Measurements from ENCODE around the gene POU5F1.
"Not testable (repeated sequence)": the region's sequence is repeated elsewhere in the genome, so short reads cannot be mapped to it uniquely, and the experiment has no call there.

The POU5F1 gene

DNA sequence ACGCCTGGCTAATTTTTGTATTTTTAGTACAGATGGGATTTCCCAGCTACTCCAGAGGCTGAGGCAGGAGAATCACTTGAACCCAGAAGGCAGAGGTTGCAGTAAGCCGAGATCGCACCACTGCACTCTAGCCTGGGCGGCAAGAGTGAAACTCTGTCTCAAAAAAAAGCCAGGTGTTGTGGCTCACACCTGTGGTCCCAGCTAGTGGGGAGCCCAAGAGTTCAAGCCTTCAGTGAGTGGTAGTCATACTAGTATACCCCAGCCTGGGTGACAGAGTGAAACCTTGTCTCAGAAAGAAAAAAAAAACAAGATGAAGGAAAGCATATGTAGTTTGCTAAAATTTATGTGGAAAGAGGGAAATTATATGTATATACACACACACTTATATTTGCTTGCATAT is 20.0 kb upstream of the POU5F1 start:
- no peak for DNase-seq (ENCODE audit: low read depth)

- not testable (repeated sequence) for DNase-seq (ENCODE audit: low read depth)
Measured at GRCh38 chr6:31189223-31189622, 18.7 kb upstream of the POU5F1 start.

GRCh38 chr6:31187780-31188194 is 17.3 kb upstream of the POU5F1 start:
- DNase-seq (ENCODE audit: low read depth) = no peak

GRCh38 chr6:31186052-31186734 is 15.7 kb upstream of the POU5F1 start:
- DNase-seq (ENCODE audit: low read depth) = no peak

GRCh38 chr6:31185695-31186051 is 15.2 kb upstream of the POU5F1 start:
- DNase-seq (ENCODE audit: low read depth) = not testable (repeated sequence)

- DNase-seq (ENCODE audit: low read depth) = not testable (repeated sequence)
Measured at GRCh38 chr6:31183859-31184258, 13.4 kb upstream of the POU5F1 start.

GRCh38 chr6:31183287-31183686 is 12.8 kb upstream of the POU5F1 start:
- DNase-seq (ENCODE audit: low read depth) = not testable (repeated sequence)

DNA sequence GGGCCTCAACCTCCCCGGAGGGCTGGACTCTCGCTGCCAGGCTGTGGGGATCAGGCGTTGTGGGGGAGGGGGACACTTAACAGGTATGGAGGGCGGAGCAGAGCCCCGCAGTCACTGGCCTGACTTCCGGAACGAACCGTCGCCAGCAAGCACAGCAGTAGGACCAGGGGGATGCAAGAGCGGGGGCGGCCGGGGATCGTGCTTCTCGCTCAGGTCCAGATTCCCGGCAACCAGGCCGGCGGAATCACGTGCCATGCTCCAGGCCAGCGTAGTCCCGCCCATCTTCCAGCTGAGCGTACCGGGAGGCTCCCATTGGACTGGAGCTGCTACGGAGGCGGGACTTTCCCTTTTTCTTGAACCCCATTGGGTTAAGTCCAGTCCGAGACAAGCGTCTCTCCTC is 10.0 kb upstream of the POU5F1 start:
- DNase-seq (ENCODE audit: low read depth) = no peak

DNA sequence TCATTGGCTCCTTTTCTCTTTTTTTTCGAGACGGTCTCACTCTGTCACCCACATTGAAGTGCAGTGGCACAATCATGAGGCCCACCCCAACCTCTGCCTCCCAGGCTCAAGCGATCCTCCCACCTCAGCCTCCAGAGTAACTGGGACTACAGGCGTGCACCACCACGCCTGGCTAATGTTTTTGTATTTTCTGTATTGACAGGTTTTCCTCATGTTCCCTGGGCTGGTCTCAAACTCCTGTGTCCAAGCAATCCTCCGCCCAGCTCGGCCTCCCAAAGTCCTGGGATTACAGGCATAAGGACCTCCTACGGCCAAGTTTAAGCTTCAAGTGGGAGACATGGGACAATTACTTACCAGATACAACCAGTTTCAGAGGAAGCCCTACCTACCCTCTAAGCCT is 9.4 kb upstream of the POU5F1 start:
- DNase-seq (ENCODE audit: low read depth) = no peak

GRCh38 chr6:31179042-31179386 is 8.5 kb upstream of the POU5F1 start:
- DNase-seq (ENCODE audit: low read depth) = no peak

DNA sequence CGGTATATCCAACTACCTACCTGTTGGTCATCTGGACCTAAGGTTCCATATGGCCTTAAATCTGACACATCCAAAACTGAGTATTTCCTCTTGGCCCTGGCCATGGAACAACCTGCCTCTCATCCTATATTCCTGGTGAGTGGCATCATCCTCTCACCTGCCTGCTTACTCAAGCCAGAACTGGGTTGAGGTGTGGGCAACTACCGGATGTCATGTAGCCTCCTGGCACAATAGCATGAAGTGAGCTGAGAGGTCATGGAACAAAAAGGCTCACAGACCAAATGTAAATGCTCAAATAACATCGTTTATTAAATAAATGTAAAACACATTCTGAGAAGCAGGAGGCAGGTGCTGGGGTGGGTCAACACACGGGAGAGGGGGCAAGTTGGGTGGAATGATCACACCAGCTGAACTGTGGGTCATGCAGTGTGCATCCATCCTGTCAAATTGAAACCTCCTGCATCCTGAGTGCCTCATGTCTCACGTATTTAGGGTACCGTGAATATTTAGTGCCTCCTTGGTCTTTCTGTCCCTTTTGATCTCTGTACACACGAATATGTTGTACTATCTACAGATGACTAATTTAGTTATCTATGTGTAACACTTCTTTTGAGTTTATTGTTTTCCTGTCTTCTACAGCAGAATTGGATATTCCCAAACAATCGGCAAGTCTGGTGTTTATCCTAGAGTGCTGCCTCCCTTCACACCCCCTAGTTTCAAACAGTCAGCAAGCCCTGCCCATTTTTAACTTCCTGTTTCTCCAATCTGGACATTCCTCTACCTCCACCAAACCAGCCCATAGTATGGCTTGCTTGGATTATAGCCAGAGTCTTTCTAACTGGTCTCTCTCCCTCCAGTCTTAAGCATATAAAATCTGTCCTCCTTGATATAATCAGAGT is 7.9 kb upstream of the POU5F1 start:
- no peak for DNase-seq (ENCODE audit: low read depth)

DNA sequence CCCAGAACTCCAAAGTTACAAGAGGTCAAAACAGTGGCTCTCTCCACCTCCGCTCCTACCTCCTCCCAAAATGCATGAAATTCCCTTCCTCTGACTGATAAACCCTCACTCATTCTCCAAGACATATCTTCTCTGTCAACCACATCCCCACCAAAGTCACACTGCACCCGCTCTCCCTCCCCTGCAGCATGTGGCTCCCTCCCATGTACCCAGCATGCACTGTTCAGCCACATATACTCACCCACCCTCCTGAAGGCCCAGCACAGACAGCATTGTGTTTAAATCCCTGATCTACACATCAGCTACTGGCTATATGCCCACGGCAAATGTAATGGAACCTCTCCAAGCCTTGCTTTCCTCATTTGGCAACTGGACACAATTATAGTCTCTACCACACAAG is 5.5 kb upstream of the POU5F1 start:
- DNase-seq (ENCODE audit: low read depth) = no peak

- no peak for DNase-seq (ENCODE audit: low read depth)
Measured at GRCh38 chr6:31174378-31174777, 3.9 kb upstream of the POU5F1 start.

DNA sequence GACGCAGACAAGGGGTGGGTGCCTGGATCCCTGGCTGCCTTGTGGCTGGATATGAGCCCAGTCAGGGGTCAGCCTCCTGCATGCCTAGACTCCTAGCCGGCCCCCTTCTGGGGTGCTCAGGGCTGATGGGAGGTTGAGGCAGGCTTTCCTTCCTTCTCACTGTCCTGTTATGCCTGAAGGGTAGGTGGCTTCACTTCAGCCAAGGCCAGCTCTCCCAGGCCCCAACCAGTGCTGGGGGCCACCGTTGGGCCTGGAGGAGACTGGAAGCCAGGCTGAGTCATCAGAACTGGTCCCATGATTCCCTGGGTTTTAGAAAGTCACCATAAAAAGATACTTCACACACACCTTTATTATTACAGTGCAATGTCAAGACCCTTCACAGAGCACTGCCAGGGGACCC is 2.9 kb upstream of the POU5F1 start:
- no peak for DNase-seq (ENCODE audit: low read depth)

DNA sequence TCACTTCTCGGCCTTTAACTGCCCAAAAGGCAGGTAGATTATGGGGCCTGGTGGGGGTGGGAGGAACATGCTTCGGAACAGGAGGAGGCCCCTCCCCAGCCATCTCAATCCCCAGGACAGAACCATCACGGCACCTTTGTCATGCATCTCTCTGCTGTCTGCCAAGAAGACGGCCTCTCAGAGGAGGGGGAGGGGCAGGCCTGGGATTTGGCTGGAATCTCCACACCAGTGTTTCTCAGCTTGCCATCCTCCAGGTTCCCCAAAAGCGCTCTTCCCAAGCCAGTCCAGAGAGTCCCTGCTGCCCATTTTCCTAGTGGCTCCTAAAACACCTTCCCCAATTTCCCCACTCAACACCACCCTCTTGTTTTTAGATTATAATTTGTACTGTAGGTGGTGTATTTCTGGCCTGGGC is 2.5 kb upstream of the POU5F1 start:
- DNase-seq (ENCODE audit: low read depth) = no peak

DNA sequence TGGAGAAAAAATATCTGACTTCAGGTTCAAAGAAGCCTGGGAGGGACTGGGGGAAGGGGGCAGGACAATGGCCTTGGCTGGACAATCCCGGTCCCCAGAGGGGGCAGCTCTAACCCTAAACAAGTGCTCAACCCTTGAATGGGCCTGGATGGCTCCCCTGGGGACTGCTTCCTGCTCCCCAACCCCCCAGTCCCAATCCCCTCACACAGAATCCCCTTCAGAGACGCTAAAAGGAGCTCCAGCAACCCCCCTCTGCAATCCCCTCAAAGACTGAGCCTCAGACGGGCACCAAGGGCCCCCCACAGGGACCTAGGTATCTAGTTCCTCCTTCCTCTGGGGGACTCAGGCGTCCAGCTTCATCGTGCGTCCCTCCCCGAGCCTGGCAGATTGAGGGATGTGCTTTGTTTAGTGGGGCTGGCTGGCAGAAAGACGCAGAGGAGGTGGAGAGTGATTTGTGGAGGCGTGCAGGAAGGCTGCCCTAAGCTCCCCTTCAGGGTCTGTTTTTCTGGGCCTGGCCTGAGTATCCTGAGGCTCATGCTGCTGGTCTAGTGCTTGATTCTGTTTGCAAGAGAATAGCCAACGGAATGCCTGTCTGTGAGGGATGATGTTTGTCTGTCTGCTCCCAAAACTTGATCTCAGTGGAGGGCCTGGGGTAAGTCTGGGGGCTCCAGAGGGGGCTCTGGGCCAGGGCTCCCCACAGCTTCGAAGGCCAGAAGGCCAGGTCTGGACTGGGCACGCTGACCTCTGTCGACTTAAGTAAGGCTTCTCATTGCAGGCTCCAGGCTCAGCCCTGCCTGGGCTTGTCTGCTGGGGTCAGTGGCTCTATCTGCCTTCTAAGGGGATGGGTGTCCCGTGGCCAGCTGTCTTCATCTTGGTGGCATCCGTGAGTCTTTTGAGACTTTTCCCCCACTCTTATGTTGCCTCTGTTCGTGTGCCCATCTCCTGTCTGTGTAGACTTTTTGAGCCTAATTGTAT is 1.7 kb upstream of the POU5F1 start:
- DNase-seq (ENCODE audit: low read depth) = no peak

GRCh38 chr6:31170987-31171671 is 647 bp upstream of the POU5F1 start:
- DNase-seq (ENCODE audit: low read depth) = no peak

- DNase-seq (ENCODE audit: low read depth) = not testable (repeated sequence)
Measured at GRCh38 chr6:31169858-31170599, 453 bp downstream of the POU5F1 start.

DNA sequence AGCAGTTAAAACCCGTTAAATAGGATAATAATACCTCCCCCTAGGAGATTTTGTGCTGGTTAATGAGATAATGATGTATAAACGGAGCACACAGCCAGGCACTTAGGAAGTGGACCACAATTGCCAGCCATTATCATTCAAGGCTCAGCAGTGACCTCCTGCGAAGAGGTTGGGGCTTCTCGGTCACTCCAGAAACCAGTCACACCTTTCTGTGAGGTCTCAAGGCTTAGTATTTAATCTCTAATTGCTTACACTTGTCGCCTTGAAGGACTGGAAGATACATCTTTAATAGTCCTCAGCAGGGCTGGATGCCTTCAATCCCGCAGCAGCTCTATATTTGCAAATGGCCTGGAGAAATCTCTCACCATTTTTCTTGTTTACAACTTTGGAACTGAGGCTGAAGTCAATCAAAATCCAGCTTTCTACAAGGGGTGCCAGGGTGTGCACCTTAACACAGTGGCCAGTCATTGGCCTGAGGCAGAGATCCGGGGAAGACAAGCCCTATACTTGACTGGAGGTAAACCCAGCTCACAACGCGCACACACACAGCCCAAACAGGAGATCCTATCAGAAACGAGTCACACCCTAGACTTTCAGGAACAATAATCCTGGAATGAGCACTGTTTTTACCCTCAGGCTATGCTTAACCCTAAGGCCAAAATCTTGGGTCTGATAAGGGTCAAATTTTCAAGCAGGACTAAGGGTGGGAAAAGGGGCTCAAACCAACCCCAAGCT is 1.2 kb downstream of the POU5F1 start:
- DNase-seq (ENCODE audit: low read depth) = no peak

DNA sequence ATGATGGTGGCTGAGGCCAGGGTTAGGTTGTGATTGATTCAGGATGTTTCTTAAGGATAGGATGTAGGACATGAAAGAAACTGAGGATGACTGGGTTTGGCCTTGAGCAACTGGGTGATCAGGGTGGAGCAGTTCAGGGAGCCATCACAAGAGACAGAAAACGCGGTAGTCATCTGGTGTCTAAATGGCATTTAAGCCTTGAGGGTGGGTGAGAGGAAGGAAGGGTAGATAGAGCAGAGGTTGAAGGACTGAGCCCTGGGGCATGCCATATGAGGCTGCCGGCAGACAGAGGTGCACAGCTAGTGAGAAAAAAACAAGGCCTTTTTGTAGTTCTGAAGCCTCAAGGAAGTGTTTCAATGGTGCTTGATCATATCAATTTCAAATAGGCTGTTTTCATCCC is 1.9 kb downstream of the POU5F1 start:
- no peak for DNase-seq (ENCODE audit: low read depth)

Data from activated T-helper 9 cell treated with anti-CD3 and anti-CD28 coated beads, Interleukin-2, amount 50 U/mL, for 16 hours (primary cell).